ENCODE results near the gene RPL27A.
"Not testable (repeated sequence)": the region's sequence is repeated elsewhere in the genome, so short reads cannot be mapped to it uniquely, and the experiment has no call there.

Gene RPL27A

GRCh38 chr11:8650401-8650990, 32.1 kb upstream of the RPL27A start:
- no peak overlapping the region for H3K27ac ChIP-seq (ENCODE audit: low read depth in 2 of 2, low read length in 2 of 2)
- H3K4me3 ChIP-seq (ENCODE audit: low read length in 2 of 2) = no peak overlapping the region
- no peaks in the 10 kb centered on the region for H3K9me3 ChIP-seq (ENCODE audit: control insufficient read depth in 2 of 2, low read length in 2 of 2)
- peaks cover 29 to 30% of the 10 kb centered on the region in 2 donors for H3K36me3 ChIP-seq (ENCODE audit: control insufficient read depth in 2 of 2, insufficient read depth in 2 of 2, low read length in 2 of 2)
- H3K27me3 ChIP-seq (ENCODE audit: control insufficient read depth in 2 of 2, insufficient read depth in 2 of 2, low read length in 2 of 2) = no peaks in the 10 kb centered on the region
- no peak overlapping the region for H3K9ac ChIP-seq (ENCODE audit: low read depth in 1 of 2, low read length in 2 of 2)
- H3K4me1 ChIP-seq (ENCODE audit: control insufficient read depth in 2 of 2, insufficient read depth in 2 of 2, low read length in 2 of 2) = no peaks in the 10 kb centered on the region

DNA sequence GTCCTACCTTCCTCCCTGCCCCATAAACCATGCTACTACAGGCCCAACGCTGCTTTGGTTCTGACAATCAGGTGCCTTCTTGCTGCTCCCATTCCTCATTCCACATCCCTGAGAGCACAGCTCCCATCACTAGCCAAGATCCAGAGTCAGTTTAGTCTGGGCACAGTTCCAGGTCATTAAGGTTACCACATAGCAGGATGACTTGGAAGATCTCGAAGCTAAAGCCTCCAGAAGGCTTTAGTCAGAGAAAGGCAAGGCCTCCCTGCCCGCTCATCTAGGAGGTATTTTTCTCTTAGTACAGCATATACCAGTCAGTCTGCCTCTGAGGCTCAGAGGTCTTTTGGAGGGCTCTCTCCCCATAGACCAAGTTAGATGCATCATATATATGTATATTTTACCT, 30.5 kb upstream of the RPL27A start:
- H3K9me3 ChIP-seq (ENCODE audit: control insufficient read depth in 2 of 2, low read length in 2 of 2) = no peaks in the 10 kb centered on the region
- no peak overlapping the region for H3K9ac ChIP-seq (ENCODE audit: low read depth in 1 of 2, low read length in 2 of 2)
- H3K4me1 ChIP-seq (ENCODE audit: control insufficient read depth in 2 of 2, insufficient read depth in 2 of 2, low read length in 2 of 2) = no peaks in the 10 kb centered on the region
- H3K36me3 ChIP-seq (ENCODE audit: control insufficient read depth in 2 of 2, insufficient read depth in 2 of 2, low read length in 2 of 2) = peaks cover 17% of the 10 kb centered on the region in 2 donors
- H3K4me3 ChIP-seq (ENCODE audit: low read length in 2 of 2) = no peak overlapping the region
- H3K27ac ChIP-seq (ENCODE audit: low read depth in 2 of 2, low read length in 2 of 2) = no peak overlapping the region
- H3K27me3 ChIP-seq (ENCODE audit: control insufficient read depth in 2 of 2, insufficient read depth in 2 of 2, low read length in 2 of 2) = no peaks in the 10 kb centered on the region

DNA sequence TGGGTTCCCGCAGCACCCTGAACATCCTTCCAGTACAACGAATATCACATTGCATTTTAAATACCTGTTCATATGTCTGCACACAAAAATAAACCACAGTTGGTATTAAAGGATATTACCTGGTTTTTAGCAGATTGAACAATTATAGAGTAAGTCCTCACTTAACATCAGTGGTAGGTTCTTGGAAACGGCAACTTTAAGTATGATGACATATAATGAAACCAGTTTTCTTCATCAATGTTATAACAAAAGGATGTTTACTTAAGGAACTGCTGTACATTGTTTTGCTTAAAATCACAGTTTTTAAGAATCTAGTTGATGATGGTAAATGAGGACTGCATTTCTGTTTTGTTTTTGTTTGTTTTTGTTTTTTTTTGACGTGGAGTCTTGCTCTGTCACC, 28.1 kb upstream of the RPL27A start:
- H3K4me3 ChIP-seq (ENCODE audit: low read length in 2 of 2) = no peak overlapping the region
- no peak overlapping the region for H3K27ac ChIP-seq (ENCODE audit: low read depth in 2 of 2, low read length in 2 of 2)
- no peaks in the 10 kb centered on the region for H3K27me3 ChIP-seq (ENCODE audit: control insufficient read depth in 2 of 2, insufficient read depth in 2 of 2, low read length in 2 of 2)
- no peak overlapping the region for H3K9ac ChIP-seq (ENCODE audit: low read depth in 1 of 2, low read length in 2 of 2)
- H3K36me3 ChIP-seq (ENCODE audit: control insufficient read depth in 2 of 2, insufficient read depth in 2 of 2, low read length in 2 of 2) = peaks cover 4 to 7% of the 10 kb centered on the region in 2 donors
- no peaks in the 10 kb centered on the region for H3K4me1 ChIP-seq (ENCODE audit: control insufficient read depth in 2 of 2, insufficient read depth in 2 of 2, low read length in 2 of 2)
- H3K9me3 ChIP-seq (ENCODE audit: control insufficient read depth in 2 of 2, low read length in 2 of 2) = no peaks in the 10 kb centered on the region

DNA sequence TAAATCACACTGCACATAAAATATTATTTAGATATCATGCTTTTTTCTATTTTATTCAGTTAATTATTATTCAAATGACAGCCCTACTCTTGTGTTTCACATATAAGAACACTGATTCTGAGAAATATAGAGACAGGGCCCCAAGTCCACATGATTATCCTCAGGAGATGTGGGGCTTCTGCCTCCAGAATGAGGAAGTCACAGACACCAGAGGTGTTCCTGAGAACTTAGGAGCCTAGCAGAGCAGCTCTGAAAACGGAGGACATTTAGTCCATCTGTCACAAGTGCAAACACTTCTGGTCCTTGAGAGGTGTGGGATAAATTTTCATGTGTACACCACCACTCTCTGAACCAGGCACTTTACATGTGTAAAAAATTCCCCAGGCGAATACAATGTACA, 26.3 kb upstream of the RPL27A start:
- H3K27ac ChIP-seq (ENCODE audit: low read depth in 2 of 2, low read length in 2 of 2) = no peak overlapping the region
- peaks cover 0 to 4% of the 10 kb centered on the region in 2 donors for H3K36me3 ChIP-seq (ENCODE audit: control insufficient read depth in 2 of 2, insufficient read depth in 2 of 2, low read length in 2 of 2)
- H3K27me3 ChIP-seq (ENCODE audit: control insufficient read depth in 2 of 2, insufficient read depth in 2 of 2, low read length in 2 of 2) = no peaks in the 10 kb centered on the region
- no peaks in the 10 kb centered on the region for H3K9me3 ChIP-seq (ENCODE audit: control insufficient read depth in 2 of 2, low read length in 2 of 2)
- no peak overlapping the region for H3K4me3 ChIP-seq (ENCODE audit: low read length in 2 of 2)
- no peak overlapping the region for H3K9ac ChIP-seq (ENCODE audit: low read depth in 1 of 2, low read length in 2 of 2)
- H3K4me1 ChIP-seq (ENCODE audit: control insufficient read depth in 2 of 2, insufficient read depth in 2 of 2, low read length in 2 of 2) = no peaks in the 10 kb centered on the region

GRCh38 chr11:8658321-8659057, 24.1 kb upstream of the RPL27A start:
- H3K9ac ChIP-seq (ENCODE audit: low read depth in 1 of 2, low read length in 2 of 2) = no peak overlapping the region
- H3K27me3 ChIP-seq (ENCODE audit: control insufficient read depth in 2 of 2, insufficient read depth in 2 of 2, low read length in 2 of 2) = no peaks in the 10 kb centered on the region
- H3K4me3 ChIP-seq (ENCODE audit: low read length in 2 of 2) = no peak overlapping the region
- no peaks in the 10 kb centered on the region for H3K4me1 ChIP-seq (ENCODE audit: control insufficient read depth in 2 of 2, insufficient read depth in 2 of 2, low read length in 2 of 2)
- H3K9me3 ChIP-seq (ENCODE audit: control insufficient read depth in 2 of 2, low read length in 2 of 2) = no peaks in the 10 kb centered on the region
- no peaks in the 10 kb centered on the region for H3K36me3 ChIP-seq (ENCODE audit: control insufficient read depth in 2 of 2, insufficient read depth in 2 of 2, low read length in 2 of 2)
- H3K27ac ChIP-seq (ENCODE audit: low read depth in 2 of 2, low read length in 2 of 2) = no peak overlapping the region

- Histone ChIP-seq H3K4me1 (ENCODE audit: control insufficient read depth in 2 of 2, insufficient read depth in 2 of 2, low read length in 2 of 2) (no peaks in the 10 kb centered on the region), H3K27ac (ENCODE audit: low read depth in 2 of 2, low read length in 2 of 2) (no peak overlapping the region), H3K9me3 (ENCODE audit: control insufficient read depth in 2 of 2, low read length in 2 of 2) (no peaks in the 10 kb centered on the region), H3K36me3 (ENCODE audit: control insufficient read depth in 2 of 2, insufficient read depth in 2 of 2, low read length in 2 of 2) (no peaks in the 10 kb centered on the region), H3K27me3 (ENCODE audit: control insufficient read depth in 2 of 2, insufficient read depth in 2 of 2, low read length in 2 of 2) (no peaks in the 10 kb centered on the region), H3K4me3 (ENCODE audit: low read length in 2 of 2) (no peak overlapping the region), H3K9ac (ENCODE audit: low read depth in 1 of 2, low read length in 2 of 2) (no peak overlapping the region)
Observed at GRCh38 chr11:8661001-8661795, 21.4 kb upstream of the RPL27A start.

- Histone ChIP-seq H3K36me3 (ENCODE audit: control insufficient read depth in 2 of 2, insufficient read depth in 2 of 2, low read length in 2 of 2) (no peaks in the 10 kb centered on the region), H3K27me3 (ENCODE audit: control insufficient read depth in 2 of 2, insufficient read depth in 2 of 2, low read length in 2 of 2) (no peaks in the 10 kb centered on the region), H3K27ac (ENCODE audit: low read depth in 2 of 2, low read length in 2 of 2) (no peak overlapping the region), H3K4me3 (ENCODE audit: low read length in 2 of 2) (no peak overlapping the region), H3K9ac (ENCODE audit: low read depth in 1 of 2, low read length in 2 of 2) (no peak overlapping the region), H3K9me3 (ENCODE audit: control insufficient read depth in 2 of 2, low read length in 2 of 2) (no peaks in the 10 kb centered on the region), H3K4me1 (ENCODE audit: control insufficient read depth in 2 of 2, insufficient read depth in 2 of 2, low read length in 2 of 2) (no peaks in the 10 kb centered on the region)
Observed at GRCh38 chr11:8665222-8665621, 17.4 kb upstream of the RPL27A start.

GRCh38 chr11:8670081-8670480, 12.5 kb upstream of the RPL27A start:
- not testable (repeated sequence) for H3K4me3 ChIP-seq (ENCODE audit: low read length in 2 of 2); H3K27ac ChIP-seq (ENCODE audit: low read depth in 2 of 2, low read length in 2 of 2); H3K9ac ChIP-seq (ENCODE audit: low read depth in 1 of 2, low read length in 2 of 2)

GRCh38 chr11:8671193-8671612, 11.4 kb upstream of the RPL27A start:
- Histone ChIP-seq H3K4me1 (ENCODE audit: control insufficient read depth in 2 of 2, insufficient read depth in 2 of 2, low read length in 2 of 2) (no peaks in the 10 kb centered on the region), H3K9ac (ENCODE audit: low read depth in 1 of 2, low read length in 2 of 2) (no peak overlapping the region), H3K36me3 (ENCODE audit: control insufficient read depth in 2 of 2, insufficient read depth in 2 of 2, low read length in 2 of 2) (peaks cover 3 to 6% of the 10 kb centered on the region in 2 donors), H3K4me3 (ENCODE audit: low read length in 2 of 2) (no peak overlapping the region), H3K9me3 (ENCODE audit: control insufficient read depth in 2 of 2, low read length in 2 of 2) (no peaks in the 10 kb centered on the region), H3K27me3 (ENCODE audit: control insufficient read depth in 2 of 2, insufficient read depth in 2 of 2, low read length in 2 of 2) (no peaks in the 10 kb centered on the region), H3K27ac (ENCODE audit: low read depth in 2 of 2, low read length in 2 of 2) (peak overlapping the region; percentile 33 to 48)

More at GRCh38 chr11:8670081-8670480, 12.5 kb upstream of the RPL27A start:
- not testable (repeated sequence) for H3K4me1 ChIP-seq (ENCODE audit: control insufficient read depth in 2 of 2, insufficient read depth in 2 of 2, low read length in 2 of 2); H3K9me3 ChIP-seq (ENCODE audit: control insufficient read depth in 2 of 2, low read length in 2 of 2); H3K36me3 ChIP-seq (ENCODE audit: control insufficient read depth in 2 of 2, insufficient read depth in 2 of 2, low read length in 2 of 2); H3K27me3 ChIP-seq (ENCODE audit: control insufficient read depth in 2 of 2, insufficient read depth in 2 of 2, low read length in 2 of 2)

- no peaks in the 10 kb centered on the region for H3K27me3 ChIP-seq (ENCODE audit: control insufficient read depth in 2 of 2, insufficient read depth in 2 of 2, low read length in 2 of 2)
- H3K27ac ChIP-seq (ENCODE audit: low read depth in 2 of 2, low read length in 2 of 2) = peak overlapping the region; percentile 33 to 48
- H3K36me3 ChIP-seq (ENCODE audit: control insufficient read depth in 2 of 2, insufficient read depth in 2 of 2, low read length in 2 of 2) = peaks cover 3 to 6% of the 10 kb centered on the region in 2 donors
- H3K4me3 ChIP-seq (ENCODE audit: low read length in 2 of 2) = no peak overlapping the region
- H3K9ac ChIP-seq (ENCODE audit: low read depth in 1 of 2, low read length in 2 of 2) = no peak overlapping the region
- no peaks in the 10 kb centered on the region for H3K4me1 ChIP-seq (ENCODE audit: control insufficient read depth in 2 of 2, insufficient read depth in 2 of 2, low read length in 2 of 2)
- no peaks in the 10 kb centered on the region for H3K9me3 ChIP-seq (ENCODE audit: control insufficient read depth in 2 of 2, low read length in 2 of 2)
Observed at GRCh38 chr11:8671651-8672062, 10.9 kb upstream of the RPL27A start.

All from mucosa of rectum (tissue), 2 donors.